Hepatocyte (in vitro differentiated cells): ENCODE data around the gene STK32C. TPM values are rescaled to one million over a fixed set of nuclear protein-coding genes. Genes with fewer than 3 reads are reported as not detected.

Experiments
- DNase-seq: peaks from one replicate; pipeline ENCODE4 v3.0.0-alpha.2; 2016; ENCODE audit warnings: low spot score
- H2AFZ ChIP-seq: fragments of 200-600 bp; sonication (generic); 2 replicates; pipeline ENCODE4 v1.6.0; 2016; ENCODE audit warnings: antibody characterized with exemption, mild to moderate bottlenecking
- H3K27ac ChIP-seq: fragments of 200-600 bp; sonication (generic); 2 replicates; pipeline ENCODE4 v1.5.1; 2016; ENCODE audit warnings: mild to moderate bottlenecking
- H3K27me3 ChIP-seq: fragments of 200-600 bp; sonication (generic); 2 replicates; pipeline ENCODE4 v1.6.1; 2016
- H3K36me3 ChIP-seq: fragments of 200-600 bp; sonication (generic); replicated peaks from 2 replicates; pipeline ENCODE4 v1.5.1; 2016; ENCODE audit warnings: low read depth; ENCODE audit not compliant: insufficient read depth
- H3K4me1 ChIP-seq: fragments of 200-600 bp; sonication (generic); 2 replicates; pipeline ENCODE4 v1.5.1; 2016; ENCODE audit warnings: mild to moderate bottlenecking, moderate library complexity; ENCODE audit not compliant: insufficient read depth
- H3K4me2 ChIP-seq: fragments of 200-600 bp; sonication (generic); 2 replicates; pipeline ENCODE4 v1.6.0; 2016
- H3K4me3 ChIP-seq: fragments of 200-600 bp; sonication (generic); 2 replicates; pipeline ENCODE4 v1.5.1; 2016; ENCODE audit warnings: mild to moderate bottlenecking
- H3K79me2 ChIP-seq: fragments of 200-600 bp; sonication (generic); 2 replicates; pipeline ENCODE4 v1.6.0; 2017; ENCODE audit warnings: mild to moderate bottlenecking
- H3K9me2 ChIP-seq: fragments of 200-600 bp; sonication (generic); replicated peaks from 2 replicates; pipeline ENCODE4 v1.6.0; 2017; ENCODE audit warnings: mild to moderate bottlenecking; ENCODE audit not compliant: insufficient read depth
- H3K9me3 ChIP-seq: fragments of 200-600 bp; sonication (generic); 2 replicates; pipeline ENCODE4 v1.5.1; 2016; ENCODE audit warnings: low read depth, mild to moderate bottlenecking
- H4K20me1 ChIP-seq: fragments of 200-600 bp; sonication (generic); 2 replicates; pipeline ENCODE4 v1.6.0; 2016; ENCODE audit warnings: mild to moderate bottlenecking; ENCODE audit not compliant: insufficient read depth, poor library complexity, severe bottlenecking
- CTCF ChIP-seq: fragments of 200-600 bp; sonication (generic); IDR thresholded peaks from 2 replicates; pipeline ENCODE4 v1.5.1; 2016; ENCODE audit warnings: antibody characterized with exemption, mild to moderate bottlenecking; ENCODE audit not compliant: poor library complexity
- EZH2 ChIP-seq: fragments of 200-600 bp; sonication (generic); IDR thresholded peaks from 2 replicates; pipeline ENCODE4 v1.6.1; 2016; ENCODE audit warnings: antibody characterized with exemption, mild to moderate bottlenecking, borderline replicate concordance
- EZH2phosphoT487 ChIP-seq: fragments of 200-600 bp; sonication (generic); IDR thresholded peaks from one replicate; pipeline ENCODE4 v1.6.1; 2018; ENCODE audit warnings: antibody characterized with exemption, mild to moderate bottlenecking, low read depth, moderate library complexity; ENCODE audit not compliant: unreplicated experiment, severe bottlenecking
- WGBS: methylation state at CpG from one replicate; pipeline ENCODE4 v1.1.6; 2016; ENCODE audit warnings: low lambda C conversion rate; ENCODE audit errors: missing lambda C conversion rate; 5-methylcytosine and 5-hydroxymethylcytosine counted together
- polyA plus RNA-seq: library from polyadenylated mRNA; unstranded; fragments of >200 nt; fragmentation: Nextera tagmentation; extraction: Ambion mirVana; gene quantifications from 2 replicates; pipeline ENCODE4 v1.2.1, GENCODE V29; 2016
- total RNA-seq: library from RNA; depleted of rRNA; stranded (reverse); fragments of >200 nt; gene quantifications from 2 replicates; pipeline ENCODE4 v1.2.3, GENCODE V29; 2014

STK32C gene
- total and polyA plus RNA-seq, 2 experiments from 2014 or later, result 7.9 to 12.2 TPM

- no peaks in the 10 kb centered on the region for H3K36me3 ChIP-seq
- WGBS, result 96% methylated on average over 6 of the region's 6 CpGs
- H3K79me2 ChIP-seq, result no peaks in the 10 kb centered on the region
- H3K4me3 ChIP-seq, result no peak overlapping the region
- H3K27ac ChIP-seq, result no peak overlapping the region
- no peaks in the 10 kb centered on the region for H3K9me3 ChIP-seq
- H2AFZ ChIP-seq, result no peak overlapping the region
- H4K20me1 ChIP-seq, result no peaks in the 10 kb centered on the region
- no peaks in the 10 kb centered on the region for H3K9me2 ChIP-seq
- H3K27me3 ChIP-seq, result no peaks in the 10 kb centered on the region
- TF ChIP-seq EZH2phosphoT487, result no peak
- TF ChIP-seq CTCF, result no peak
- no peak for TF ChIP-seq EZH2
- no peaks in the 10 kb centered on the region for H3K4me1 ChIP-seq
- DNase-seq, result no peak
- no peak overlapping the region for H3K4me2 ChIP-seq
Observed at GRCh38 chr10:132344386-132344785, 36.6 kb upstream of the STK32C start.

- no peak for TF ChIP-seq CTCF
- no peak for TF ChIP-seq EZH2
- Histone ChIP-seq H3K27ac (no peak overlapping the region), H3K27me3 (no peaks in the 10 kb centered on the region), H2AFZ (no peak overlapping the region), H3K4me1 (no peaks in the 10 kb centered on the region), H4K20me1 (no peaks in the 10 kb centered on the region), H3K4me3 (no peak overlapping the region), H3K9me3 (no peaks in the 10 kb centered on the region), H3K36me3 (no peaks in the 10 kb centered on the region), H3K79me2 (no peaks in the 10 kb centered on the region), H3K9me2 (no peaks in the 10 kb centered on the region), H3K4me2 (no peak overlapping the region)
- no peak for DNase-seq
- WGBS, result 98% methylated on average over 7 of the region's 7 CpGs
Observed at GRCh38 chr10:132342553-132342952, 34.8 kb upstream of the STK32C start.

- H3K36me3 ChIP-seq, result no peaks in the 10 kb centered on the region
- H3K27ac ChIP-seq, result no peak overlapping the region
- WGBS, result 98% methylated on average over 4 of the region's 4 CpGs
Observed at GRCh38 chr10:132341781-132342180, 34.0 kb upstream of the STK32C start.

More at GRCh38 chr10:132341781-132342180, 34.0 kb upstream of the STK32C start:
- no peaks in the 10 kb centered on the region for H3K9me3 ChIP-seq
- DNase-seq, result no peak
- peaks cover under 1% of the 10 kb centered on the region for H3K4me1 ChIP-seq
- H3K27me3 ChIP-seq, result no peaks in the 10 kb centered on the region
- no peaks in the 10 kb centered on the region for H3K79me2 ChIP-seq
- no peaks in the 10 kb centered on the region for H4K20me1 ChIP-seq
- no peak overlapping the region for H3K4me3 ChIP-seq
- no peak overlapping the region for H2AFZ ChIP-seq
- no peak overlapping the region for H3K4me2 ChIP-seq
- H3K9me2 ChIP-seq, result no peaks in the 10 kb centered on the region
- TF ChIP-seq EZH2 (no peak), EZH2phosphoT487 (no peak), CTCF (no peak)
